ENCODE measurements around the gene ZNF385D. TPM values are rescaled to one million over a fixed set of nuclear protein-coding genes. Genes with fewer than 3 reads are reported as not detected.

ZNF385D gene
- polyA plus RNA-seq, 1 donor (not counting 4 experiments of a cell fraction or from before 2014, with no cell fraction given): 0.46 TPM

DNA sequence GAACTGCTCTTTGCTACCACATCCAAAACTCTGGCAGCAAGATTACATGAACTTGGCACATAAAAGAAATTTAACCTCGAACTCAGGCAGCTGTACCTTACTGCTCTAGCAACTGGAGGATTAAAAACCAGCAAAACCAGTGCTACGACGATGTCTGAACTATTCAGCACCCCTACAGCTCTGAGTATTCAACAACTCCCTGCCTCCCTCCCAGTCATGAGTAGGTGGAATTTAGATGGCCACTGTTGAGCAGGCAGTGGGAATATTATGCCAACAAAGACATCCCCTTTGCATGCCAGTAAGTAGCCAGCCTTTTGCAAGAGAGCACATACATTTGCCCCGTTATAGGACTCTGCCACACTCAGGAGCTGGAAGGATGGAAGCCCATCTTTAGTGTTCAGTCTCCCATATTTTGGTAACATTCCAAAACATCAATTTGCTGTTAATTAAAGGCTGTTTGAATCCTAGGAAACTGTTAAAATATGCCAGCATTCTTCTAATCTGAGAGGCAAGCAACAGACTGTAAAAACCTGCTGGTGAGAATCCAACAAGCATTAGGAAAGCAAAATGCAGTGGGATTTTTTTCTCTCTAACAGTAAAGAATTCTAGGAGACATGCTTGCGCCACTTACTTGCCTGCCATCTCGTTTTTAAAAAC, 85.4 kb downstream of the ZNF385D start:
- dilution Hi-C loops (cut with MboI; ENCODE audit: extremely low pct_ligation_motif_present, low sequenced_read_pairs): no loop called here
- no peak overlapping the region for H3K4me2 ChIP-seq (ENCODE audit: control insufficient read depth, extremely low read depth, insufficient read depth, low read depth, low read length)
- H3K27ac ChIP-seq (ENCODE audit: control insufficient read depth, insufficient read depth, low read length): no peak overlapping the region
- no peak for FAIRE-seq
- H3K79me2 ChIP-seq (ENCODE audit: control insufficient read depth, insufficient read depth, low read length): no peaks in the 10 kb centered on the region
- no peaks in the 10 kb centered on the region for H3K4me1 ChIP-seq (ENCODE audit: control insufficient read depth, extremely low read depth, insufficient read depth, low read length)
- H3K9ac ChIP-seq (ENCODE audit: control insufficient read depth, extremely low read depth, insufficient read depth, low read length): no peak overlapping the region
- no peaks in the 10 kb centered on the region for H3K9me1 ChIP-seq (ENCODE audit: control insufficient read depth, extremely low read depth, insufficient read depth, low read length)
- H3K9me3 ChIP-seq (ENCODE audit: control insufficient read depth, low read depth, low read length): no peaks in the 10 kb centered on the region
- no peak for DNase-seq (ENCODE audit: low read depth, low spot score)
- TF ChIP-seq, protein P1, sequence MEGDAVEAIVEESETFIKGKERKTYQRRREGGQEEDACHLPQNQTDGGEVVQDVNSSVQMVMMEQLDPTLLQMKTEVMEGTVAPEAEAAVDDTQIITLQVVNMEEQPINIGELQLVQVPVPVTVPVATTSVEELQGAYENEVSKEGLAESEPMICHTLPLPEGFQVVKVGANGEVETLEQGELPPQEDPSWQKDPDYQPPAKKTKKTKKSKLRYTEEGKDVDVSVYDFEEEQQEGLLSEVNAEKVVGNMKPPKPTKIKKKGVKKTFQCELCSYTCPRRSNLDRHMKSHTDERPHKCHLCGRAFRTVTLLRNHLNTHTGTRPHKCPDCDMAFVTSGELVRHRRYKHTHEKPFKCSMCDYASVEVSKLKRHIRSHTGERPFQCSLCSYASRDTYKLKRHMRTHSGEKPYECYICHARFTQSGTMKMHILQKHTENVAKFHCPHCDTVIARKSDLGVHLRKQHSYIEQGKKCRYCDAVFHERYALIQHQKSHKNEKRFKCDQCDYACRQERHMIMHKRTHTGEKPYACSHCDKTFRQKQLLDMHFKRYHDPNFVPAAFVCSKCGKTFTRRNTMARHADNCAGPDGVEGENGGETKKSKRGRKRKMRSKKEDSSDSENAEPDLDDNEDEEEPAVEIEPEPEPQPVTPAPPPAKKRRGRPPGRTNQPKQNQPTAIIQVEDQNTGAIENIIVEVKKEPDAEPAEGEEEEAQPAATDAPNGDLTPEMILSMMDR (optimal IDR thresholded peaks at IDR 0.05 in 1 of 3, IDR thresholded peaks at IDR 0.05 in 1 of 3, conservative IDR thresholded peaks at IDR 0.05 in 1 of 3; ENCODE audit: extremely low read depth in 1 of 3, insufficient read depth in 2 of 3, low read length in 3 of 3): no peak
- no peak for TF ChIP-seq EZH2 (IDR thresholded peaks at IDR 0.05; ENCODE audit: low read length)
- H4K20me1 ChIP-seq (ENCODE audit: control insufficient read depth, extremely low read depth, insufficient read depth, low read length): no peaks in the 10 kb centered on the region
- H2AFZ ChIP-seq (ENCODE audit: control insufficient read depth, low read length): no peak overlapping the region
- no peaks in the 10 kb centered on the region for H3K27me3 ChIP-seq (ENCODE audit: control insufficient read depth, extremely low read depth, insufficient read depth, low read length)
- no peaks in the 10 kb centered on the region for H3K36me3 ChIP-seq (ENCODE audit: control insufficient read depth in 2 of 2, extremely low read depth in 1 of 2, insufficient read depth in 2 of 2, low read length in 2 of 2)
- no peak overlapping the region for H3K4me3 ChIP-seq (ENCODE audit: control insufficient read depth in 2 of 3, extremely low read depth in 1 of 3, insufficient read depth in 2 of 3, low read depth in 1 of 3, low read length in 3 of 3)

DNA sequence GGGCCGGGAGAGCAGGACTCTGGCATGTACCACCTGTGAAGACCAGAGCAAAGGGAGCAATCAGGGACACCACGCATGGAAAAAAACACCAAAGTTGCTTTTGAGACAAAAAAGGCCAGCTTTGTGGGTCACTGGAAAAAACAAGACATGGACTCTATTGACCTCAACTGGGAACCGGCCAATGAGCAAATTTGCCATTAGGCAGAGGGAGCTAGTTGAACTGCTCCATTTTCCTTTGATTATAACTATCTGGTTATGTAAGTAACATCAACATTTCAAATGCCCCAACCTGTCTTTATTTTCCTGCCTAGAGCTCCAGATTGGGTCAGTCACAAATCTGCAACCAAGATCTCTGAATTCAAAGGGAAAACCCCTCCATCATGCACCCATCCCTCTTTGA, 86.0 kb downstream of the ZNF385D start:
- FAIRE-seq (no peak), DNase-seq (ENCODE audit: low read depth, low spot score) (no peak)

More for the DNA sequence above, 86.0 kb downstream of the ZNF385D start:
- no peak overlapping the region for H3K4me3 ChIP-seq (ENCODE audit: control insufficient read depth in 2 of 3, extremely low read depth in 1 of 3, insufficient read depth in 2 of 3, low read depth in 1 of 3, low read length in 3 of 3)
- H4K20me1 ChIP-seq (ENCODE audit: control insufficient read depth, extremely low read depth, insufficient read depth, low read length): no peaks in the 10 kb centered on the region
- no peak overlapping the region for H3K4me2 ChIP-seq (ENCODE audit: control insufficient read depth, extremely low read depth, insufficient read depth, low read depth, low read length)
- H3K27ac ChIP-seq (ENCODE audit: control insufficient read depth, insufficient read depth, low read length): no peak overlapping the region
- no peaks in the 10 kb centered on the region for H3K36me3 ChIP-seq (ENCODE audit: control insufficient read depth in 2 of 2, extremely low read depth in 1 of 2, insufficient read depth in 2 of 2, low read length in 2 of 2)
- H3K9me1 ChIP-seq (ENCODE audit: control insufficient read depth, extremely low read depth, insufficient read depth, low read length): no peaks in the 10 kb centered on the region
- TF ChIP-seq EZH2 (IDR thresholded peaks at IDR 0.05; ENCODE audit: low read length): no peak
- TF ChIP-seq, protein P1 (optimal IDR thresholded peaks at IDR 0.05 in 1 of 3, IDR thresholded peaks at IDR 0.05 in 1 of 3, conservative IDR thresholded peaks at IDR 0.05 in 1 of 3; ENCODE audit: extremely low read depth in 1 of 3, insufficient read depth in 2 of 3, low read length in 3 of 3): no peak
- H2AFZ ChIP-seq (ENCODE audit: control insufficient read depth, low read length): no peak overlapping the region
- H3K9ac ChIP-seq (ENCODE audit: control insufficient read depth, extremely low read depth, insufficient read depth, low read length): no peak overlapping the region
- dilution Hi-C loops (cut with MboI; ENCODE audit: extremely low pct_ligation_motif_present, low sequenced_read_pairs): no loop called here
- H3K79me2 ChIP-seq (ENCODE audit: control insufficient read depth, insufficient read depth, low read length): no peaks in the 10 kb centered on the region
- no peaks in the 10 kb centered on the region for H3K9me3 ChIP-seq (ENCODE audit: control insufficient read depth, low read depth, low read length)
- H3K27me3 ChIP-seq (ENCODE audit: control insufficient read depth, extremely low read depth, insufficient read depth, low read length): no peaks in the 10 kb centered on the region
- no peaks in the 10 kb centered on the region for H3K4me1 ChIP-seq (ENCODE audit: control insufficient read depth, extremely low read depth, insufficient read depth, low read length)

Measured in keratinocyte (primary cell).